ENCODE data around the gene ABHD1. TPM values are rescaled to one million over a fixed set of nuclear protein-coding genes. Genes with fewer than 3 reads are reported as not detected.
"Not testable (repeated sequence)": the region's sequence is repeated elsewhere in the genome, so short reads cannot be mapped to it uniquely, and the experiment has no call there.

Gene ABHD1
- total RNA-seq, 1 donor from 2014 or later = not detected

DNA sequence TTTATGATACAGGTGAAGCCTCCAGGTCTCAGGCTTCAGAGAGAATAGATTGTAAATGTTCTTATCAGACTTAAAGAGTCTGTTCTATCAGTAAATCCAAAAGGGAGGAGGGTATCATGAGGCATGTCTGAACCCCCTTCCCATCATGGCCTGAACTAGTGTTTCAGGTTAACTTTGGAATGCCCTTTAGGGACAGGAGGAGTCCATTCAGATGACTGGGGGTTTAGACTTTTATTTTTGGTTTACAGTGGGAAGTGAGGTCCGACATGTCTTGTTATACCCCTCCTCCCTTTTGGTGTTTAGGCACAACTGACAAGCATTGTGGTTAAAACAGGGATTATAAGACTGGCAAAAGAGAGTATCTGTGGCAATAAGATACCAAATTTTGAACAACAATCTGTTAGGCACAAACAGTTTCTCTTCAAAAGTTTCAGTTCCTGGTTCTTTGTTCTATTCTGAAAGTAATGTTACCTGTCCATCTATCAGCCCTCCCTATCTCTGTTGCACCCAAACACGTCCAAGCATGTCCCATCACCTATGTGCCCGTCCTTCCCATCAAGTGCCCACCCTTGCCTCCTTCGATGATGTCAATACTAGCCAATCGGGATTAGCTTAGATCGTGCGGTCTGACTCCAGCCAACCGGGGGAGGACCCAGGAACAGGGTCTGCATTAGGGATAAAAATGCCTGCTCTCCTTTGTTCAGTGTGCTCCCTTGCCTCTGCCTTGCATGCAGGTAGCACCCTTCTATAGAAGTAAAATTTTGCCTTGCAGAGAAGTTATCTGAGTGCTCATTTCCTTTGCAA is 41.5 kb downstream of the ABHD1 start:
- no peak for DNase-seq (ENCODE audit: low read depth, low spot score)

- DNase-seq (ENCODE audit: low read depth, low spot score) = no peak
These were observed 47.1 kb downstream of the ABHD1 start for GRCh38 chr2:27170581-27171337.

- DNase-seq (ENCODE audit: low read depth, low spot score) = no peak
These were observed 47.8 kb downstream of the ABHD1 start for GRCh38 chr2:27171351-27171848.

- no peak for DNase-seq (ENCODE audit: low read depth, low spot score)
These were observed 51.0 kb downstream of the ABHD1 start for GRCh38 chr2:27174638-27175037.

DNA sequence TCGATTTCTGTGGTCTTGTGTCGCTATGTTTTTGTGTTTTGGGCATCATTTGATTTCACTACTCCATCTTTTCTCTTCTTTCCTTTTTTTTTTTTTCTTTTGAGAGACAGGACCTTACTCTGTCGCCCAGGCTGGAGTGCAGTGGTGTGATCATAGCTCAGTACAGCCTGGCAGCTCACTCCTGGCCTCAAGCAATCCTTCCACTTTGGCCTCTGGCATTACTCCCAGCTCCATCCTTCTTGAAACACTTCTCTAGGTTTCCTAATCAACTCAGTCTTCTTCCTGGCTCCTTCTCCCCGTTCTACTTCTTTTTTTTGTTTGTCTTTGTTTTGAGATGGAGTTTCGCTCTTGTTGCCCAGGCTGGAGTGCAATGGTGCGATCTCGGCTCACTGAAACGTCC is 51.7 kb downstream of the ABHD1 start:
- no peak for DNase-seq (ENCODE audit: low read depth, low spot score)

DNA sequence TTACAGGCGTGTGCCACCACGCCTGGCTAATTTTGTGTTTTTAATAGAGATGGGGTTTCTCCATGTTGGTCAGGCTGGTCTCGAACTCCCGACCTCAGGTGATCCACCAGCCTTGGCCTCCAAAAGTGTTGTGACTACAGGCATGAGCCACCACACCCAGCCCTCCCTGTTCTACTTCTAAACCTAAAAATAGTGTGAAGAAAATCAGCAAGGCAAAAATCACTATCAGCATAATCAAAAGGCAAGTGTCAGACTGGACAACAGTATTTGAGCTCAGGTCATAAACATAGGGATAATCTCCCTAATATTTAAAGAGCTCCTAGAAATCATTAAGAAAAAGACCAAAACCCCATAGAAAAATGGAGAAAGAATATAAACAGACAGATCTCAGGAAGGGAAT is 52.2 kb downstream of the ABHD1 start:
- DNase-seq (ENCODE audit: low read depth, low spot score) = not testable (repeated sequence)

- no peak for DNase-seq (ENCODE audit: low read depth, low spot score)
These were observed 54.1 kb downstream of the ABHD1 start for GRCh38 chr2:27177441-27178351.

DNA sequence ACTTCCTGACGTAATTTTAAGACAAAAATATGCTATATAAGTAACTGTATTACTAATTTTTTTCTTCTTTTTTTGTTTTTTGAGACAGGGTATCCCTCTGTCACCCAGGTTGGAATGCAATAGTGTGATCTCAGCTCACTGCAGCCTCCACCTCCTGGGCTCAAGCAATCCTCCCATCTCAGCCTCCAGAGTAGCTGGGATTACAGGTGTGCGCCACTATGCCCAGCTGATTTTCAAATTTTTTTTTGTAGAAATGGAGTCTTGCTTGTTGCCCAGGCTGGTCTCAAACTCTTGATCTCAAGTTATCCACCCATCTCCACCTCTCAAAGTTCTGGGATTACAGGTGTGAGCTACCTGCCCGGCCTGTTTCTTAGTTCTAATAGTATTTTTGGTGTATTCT is 54.9 kb downstream of the ABHD1 start:
- no peak for DNase-seq (ENCODE audit: low read depth, low spot score)

DNA sequence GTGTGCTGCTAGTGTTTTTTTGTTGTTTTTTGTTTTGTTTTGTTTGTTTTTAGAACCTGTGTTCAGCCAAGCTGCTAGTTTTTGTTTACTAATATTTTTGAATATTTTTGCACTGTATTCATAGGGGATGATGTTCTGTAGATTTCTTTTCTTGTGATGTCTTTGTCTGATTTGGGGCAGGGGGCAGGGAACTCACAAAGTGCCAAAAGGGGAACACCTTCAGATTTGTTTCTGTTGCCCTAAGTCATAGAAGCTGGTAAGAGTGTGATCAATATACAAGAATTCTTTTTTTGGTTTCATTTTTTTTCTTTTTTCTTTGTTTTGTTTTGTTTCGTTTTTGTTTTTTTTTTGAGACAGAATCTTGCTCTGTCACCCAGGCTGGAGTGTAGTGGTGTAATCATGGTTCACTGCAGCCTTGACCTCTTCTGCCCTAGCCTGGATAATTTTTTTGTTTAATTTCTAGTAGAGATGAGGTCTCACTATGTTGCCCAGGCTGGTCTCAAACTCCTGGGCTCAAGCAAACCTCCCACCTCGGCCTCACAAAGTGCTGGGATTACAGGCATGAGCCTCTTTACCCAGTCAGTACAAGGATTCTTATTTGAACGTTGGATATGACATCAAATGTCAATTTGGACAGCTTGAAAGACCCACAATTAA is 55.9 kb downstream of the ABHD1 start:
- no peak for DNase-seq (ENCODE audit: low read depth, low spot score)

Other genes starting within 250 kb of the ABHD1 start
- 1.1 and 2.0 TPM in 2 replicates for gene MAPRE3, start 153.2 kb upstream of the ABHD1 start, total RNA-seq
- gene TMEM214, start 90.8 kb upstream of the ABHD1 start, total RNA-seq = 21.2 and 26.9 TPM in 2 replicates
- 18.8 and 24.3 TPM in 2 replicates for gene AGBL5, start 72.1 kb upstream of the ABHD1 start, total RNA-seq
- 360 and 398 TPM in 2 replicates for gene OST4, start 52.2 kb upstream of the ABHD1 start, total RNA-seq
- gene EMILIN1, start 45.2 kb upstream of the ABHD1 start, total RNA-seq = 13.8 and 21.6 TPM in 2 replicates
- gene KHK, start 37.0 kb upstream of the ABHD1 start, total RNA-seq = 2.1 and 4.6 TPM in 2 replicates
- gene CGREF1, start 4.7 kb upstream of the ABHD1 start, total RNA-seq = 1.7 and 4.6 TPM in 2 replicates
- 34.7 and 40.7 TPM in 2 replicates for gene PREB, start 10.8 kb downstream of the ABHD1 start, total RNA-seq
- not detected in 2 replicates for gene PRR30, start 15.6 kb downstream of the ABHD1 start, total RNA-seq
- gene TCF23, start 25.2 kb downstream of the ABHD1 start, total RNA-seq = not detected in 2 replicates
- 97.0 and 127 TPM in 2 replicates for gene ATRAID, start 88.2 kb downstream of the ABHD1 start, total RNA-seq
- 20.4 and 48.9 TPM in 2 replicates for gene SLC5A6, start 88.5 kb downstream of the ABHD1 start, total RNA-seq
- 62.4 and 62.8 TPM in 2 replicates for gene CAD, start 93.6 kb downstream of the ABHD1 start, total RNA-seq
- 0.11 TPM in 1 of 2 replicates, not detected in the other for gene SLC30A3, start 139.2 kb downstream of the ABHD1 start, total RNA-seq
- gene DNAJC5G, start 151.6 kb downstream of the ABHD1 start, total RNA-seq = not detected in 2 replicates
- not detected in 2 replicates for gene TRIM54, start 158.6 kb downstream of the ABHD1 start, total RNA-seq
- gene UCN, start 184.6 kb downstream of the ABHD1 start, total RNA-seq = 0.20 and 0.39 TPM in 2 replicates
- 38.8 and 43.0 TPM in 2 replicates for gene MPV17, start 199.3 kb downstream of the ABHD1 start, total RNA-seq
- gene GTF3C2, start 232.9 kb downstream of the ABHD1 start, total RNA-seq = 24.5 and 26.9 TPM in 2 replicates
- gene EIF2B4, start 246.5 kb downstream of the ABHD1 start, total RNA-seq = 36.6 and 44.7 TPM in 2 replicates
- gene SNX17, start 246.8 kb downstream of the ABHD1 start, total RNA-seq = 142 and 184 TPM in 2 replicates